Hepatocyte (in vitro differentiated cells): ENCODE results near the gene ADAMTSL1. TPM values are rescaled to one million over a fixed set of nuclear protein-coding genes. Genes with fewer than 3 reads are reported as not detected.

Experiments used
- DNase-seq: peaks from one replicate; pipeline ENCODE4 v3.0.0-alpha.2; 2016; ENCODE audit warnings: low spot score
- H2AFZ ChIP-seq: fragments of 200-600 bp; sonication (generic); 2 replicates; pipeline ENCODE4 v1.6.0; 2016; ENCODE audit warnings: antibody characterized with exemption, mild to moderate bottlenecking
- H3K27ac ChIP-seq: fragments of 200-600 bp; sonication (generic); 2 replicates; pipeline ENCODE4 v1.5.1; 2016; ENCODE audit warnings: mild to moderate bottlenecking
- H3K27me3 ChIP-seq: fragments of 200-600 bp; sonication (generic); 2 replicates; pipeline ENCODE4 v1.6.1; 2016
- H3K36me3 ChIP-seq: fragments of 200-600 bp; sonication (generic); replicated peaks from 2 replicates; pipeline ENCODE4 v1.5.1; 2016; ENCODE audit warnings: low read depth; ENCODE audit not compliant: insufficient read depth
- H3K4me1 ChIP-seq: fragments of 200-600 bp; sonication (generic); 2 replicates; pipeline ENCODE4 v1.5.1; 2016; ENCODE audit warnings: mild to moderate bottlenecking, moderate library complexity; ENCODE audit not compliant: insufficient read depth
- H3K4me2 ChIP-seq: fragments of 200-600 bp; sonication (generic); 2 replicates; pipeline ENCODE4 v1.6.0; 2016
- H3K4me3 ChIP-seq: fragments of 200-600 bp; sonication (generic); 2 replicates; pipeline ENCODE4 v1.5.1; 2016; ENCODE audit warnings: mild to moderate bottlenecking
- H3K79me2 ChIP-seq: fragments of 200-600 bp; sonication (generic); 2 replicates; pipeline ENCODE4 v1.6.0; 2017; ENCODE audit warnings: mild to moderate bottlenecking
- H3K9me2 ChIP-seq: fragments of 200-600 bp; sonication (generic); replicated peaks from 2 replicates; pipeline ENCODE4 v1.6.0; 2017; ENCODE audit warnings: mild to moderate bottlenecking; ENCODE audit not compliant: insufficient read depth
- H3K9me3 ChIP-seq: fragments of 200-600 bp; sonication (generic); 2 replicates; pipeline ENCODE4 v1.5.1; 2016; ENCODE audit warnings: low read depth, mild to moderate bottlenecking
- H4K20me1 ChIP-seq: fragments of 200-600 bp; sonication (generic); 2 replicates; pipeline ENCODE4 v1.6.0; 2016; ENCODE audit warnings: mild to moderate bottlenecking; ENCODE audit not compliant: insufficient read depth, poor library complexity, severe bottlenecking
- EZH2 ChIP-seq: fragments of 200-600 bp; sonication (generic); IDR thresholded peaks from 2 replicates; pipeline ENCODE4 v1.6.1; 2016; ENCODE audit warnings: antibody characterized with exemption, mild to moderate bottlenecking, borderline replicate concordance
- EZH2phosphoT487 ChIP-seq: fragments of 200-600 bp; sonication (generic); IDR thresholded peaks from one replicate; pipeline ENCODE4 v1.6.1; 2018; ENCODE audit warnings: antibody characterized with exemption, mild to moderate bottlenecking, low read depth, moderate library complexity; ENCODE audit not compliant: unreplicated experiment, severe bottlenecking
- WGBS: methylation state at CpG from one replicate; pipeline ENCODE4 v1.1.6; 2016; ENCODE audit warnings: low lambda C conversion rate; ENCODE audit errors: missing lambda C conversion rate; 5-methylcytosine and 5-hydroxymethylcytosine counted together
- polyA plus RNA-seq: library from polyadenylated mRNA; unstranded; fragments of >200 nt; fragmentation: Nextera tagmentation; extraction: Ambion mirVana; gene quantifications from 2 replicates; pipeline ENCODE4 v1.2.1, GENCODE V29; 2016
- total RNA-seq: library from RNA; depleted of rRNA; stranded (reverse); fragments of >200 nt; gene quantifications from 2 replicates; pipeline ENCODE4 v1.2.3, GENCODE V29; 2014
- TF ChIP-seq, protein P1 (sequence below): fragments of 200-600 bp; sonication (generic); IDR thresholded peaks from 2 replicates; pipeline ENCODE4 v1.5.1; 2016; ENCODE audit warnings: antibody characterized with exemption, mild to moderate bottlenecking; ENCODE audit not compliant: poor library complexity

The ADAMTSL1 gene
- total and polyA plus RNA-seq, 2 experiments from 2014 or later = 7.2 to 24.0 TPM

DNA sequence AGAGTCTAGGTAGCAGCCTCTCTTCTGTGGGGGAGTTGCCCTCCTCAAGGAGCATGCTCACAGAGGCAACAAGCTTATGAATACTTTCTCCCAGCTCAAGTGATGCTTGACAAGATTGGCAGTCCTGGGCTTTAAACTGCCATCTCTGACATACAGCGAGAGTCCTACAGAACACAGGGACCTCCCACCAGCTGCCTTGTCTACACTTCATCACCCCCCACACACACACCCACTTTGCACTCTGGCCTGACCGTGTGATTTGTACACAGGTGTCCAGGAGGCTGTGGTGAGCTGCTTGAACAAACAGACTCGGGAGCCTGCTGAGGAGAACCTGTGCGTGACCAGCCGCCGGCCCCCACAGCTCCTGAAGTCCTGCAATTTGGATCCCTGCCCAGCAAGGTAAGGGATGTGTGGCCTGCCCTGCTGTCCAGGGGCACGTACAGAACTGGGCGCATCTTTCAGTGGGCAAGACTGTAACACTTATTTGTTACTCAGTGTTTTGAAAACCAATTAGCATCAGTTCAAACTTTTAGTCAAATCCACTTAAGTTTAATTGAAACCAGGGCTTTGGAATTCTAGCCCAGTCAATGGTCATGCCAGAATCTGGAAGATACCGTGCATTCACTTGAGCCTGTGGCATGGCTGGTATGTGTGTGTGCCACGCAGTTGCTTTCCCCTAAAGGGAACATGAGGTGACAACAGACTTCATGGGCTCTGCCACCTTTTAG is 247.5 kb downstream of the ADAMTSL1 start:
- peak; percentile 20 for DNase-seq
- Histone ChIP-seq H2AFZ (no peak overlapping the region), H3K4me1 (no peaks in the 10 kb centered on the region), H3K27me3 (no peaks in the 10 kb centered on the region), H3K4me3 (no peak overlapping the region), H3K36me3 (no peaks in the 10 kb centered on the region), H3K4me2 (no peak overlapping the region), H4K20me1 (no peaks in the 10 kb centered on the region), H3K9me2 (no peaks in the 10 kb centered on the region), H3K9me3 (no peaks in the 10 kb centered on the region), H3K27ac (no peak overlapping the region), H3K79me2 (no peaks in the 10 kb centered on the region)
- TF ChIP-seq EZH2 = no peak
- TF ChIP-seq EZH2phosphoT487 = no peak
- TF ChIP-seq, protein P1, sequence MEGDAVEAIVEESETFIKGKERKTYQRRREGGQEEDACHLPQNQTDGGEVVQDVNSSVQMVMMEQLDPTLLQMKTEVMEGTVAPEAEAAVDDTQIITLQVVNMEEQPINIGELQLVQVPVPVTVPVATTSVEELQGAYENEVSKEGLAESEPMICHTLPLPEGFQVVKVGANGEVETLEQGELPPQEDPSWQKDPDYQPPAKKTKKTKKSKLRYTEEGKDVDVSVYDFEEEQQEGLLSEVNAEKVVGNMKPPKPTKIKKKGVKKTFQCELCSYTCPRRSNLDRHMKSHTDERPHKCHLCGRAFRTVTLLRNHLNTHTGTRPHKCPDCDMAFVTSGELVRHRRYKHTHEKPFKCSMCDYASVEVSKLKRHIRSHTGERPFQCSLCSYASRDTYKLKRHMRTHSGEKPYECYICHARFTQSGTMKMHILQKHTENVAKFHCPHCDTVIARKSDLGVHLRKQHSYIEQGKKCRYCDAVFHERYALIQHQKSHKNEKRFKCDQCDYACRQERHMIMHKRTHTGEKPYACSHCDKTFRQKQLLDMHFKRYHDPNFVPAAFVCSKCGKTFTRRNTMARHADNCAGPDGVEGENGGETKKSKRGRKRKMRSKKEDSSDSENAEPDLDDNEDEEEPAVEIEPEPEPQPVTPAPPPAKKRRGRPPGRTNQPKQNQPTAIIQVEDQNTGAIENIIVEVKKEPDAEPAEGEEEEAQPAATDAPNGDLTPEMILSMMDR = no peak
- 62% methylated on average over 10 of the region's 10 CpGs for WGBS

DNA sequence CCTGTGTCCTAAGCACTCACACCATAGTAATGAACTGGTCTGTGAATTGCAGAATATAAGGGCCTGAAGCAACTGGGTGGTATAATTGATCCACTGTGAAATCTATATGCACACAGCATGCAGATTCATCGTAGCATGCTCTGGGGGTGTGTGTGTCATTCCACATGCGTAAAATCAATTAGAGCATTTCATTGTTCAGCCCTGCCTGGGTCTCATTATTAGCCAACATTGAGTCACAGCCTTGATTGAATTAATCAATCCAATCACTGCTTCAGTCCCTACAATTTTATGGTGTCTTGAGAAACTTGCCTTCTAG is 248.0 kb downstream of the ADAMTSL1 start:
- Histone ChIP-seq H3K4me1 (no peaks in the 10 kb centered on the region), H3K79me2 (no peaks in the 10 kb centered on the region), H3K27me3 (no peaks in the 10 kb centered on the region), H3K36me3 (no peaks in the 10 kb centered on the region), H3K9me3 (no peaks in the 10 kb centered on the region), H2AFZ (no peak overlapping the region), H3K4me2 (no peak overlapping the region), H3K27ac (no peak overlapping the region), H3K9me2 (no peaks in the 10 kb centered on the region), H4K20me1 (no peaks in the 10 kb centered on the region), H3K4me3 (no peak overlapping the region)
- WGBS = 95% methylated on average over 2 of the region's 2 CpGs
- TF ChIP-seq, protein P1 = no peak
- TF ChIP-seq EZH2phosphoT487 = no peak
- no peak for TF ChIP-seq EZH2
- DNase-seq = no peak

DNA sequence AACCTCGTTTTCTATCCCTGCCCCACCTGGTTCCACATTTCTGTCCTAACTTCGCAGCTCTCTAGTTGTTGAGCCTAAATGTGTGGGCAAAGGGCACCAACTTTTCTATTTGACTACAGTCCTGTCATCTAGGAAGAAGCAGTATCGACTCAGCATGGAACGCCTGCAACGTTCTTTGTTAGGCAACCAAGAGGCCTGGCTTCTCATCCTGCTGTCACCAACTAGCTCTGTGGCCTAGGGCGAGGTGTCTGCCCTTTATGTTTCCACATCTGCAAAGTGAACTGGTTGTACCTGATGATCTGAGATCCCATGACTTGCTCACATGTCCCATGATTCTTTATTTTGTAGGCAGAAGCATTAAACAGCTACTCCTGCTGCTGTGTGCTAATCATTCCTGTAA is 248.9 kb downstream of the ADAMTSL1 start:
- no peaks in the 10 kb centered on the region for H3K79me2 ChIP-seq
- no peaks in the 10 kb centered on the region for H3K36me3 ChIP-seq
- H3K4me1 ChIP-seq = peaks cover 5% of the 10 kb centered on the region
- no peak overlapping the region for H3K4me2 ChIP-seq
- TF ChIP-seq EZH2phosphoT487 (no peak), EZH2 (no peak)
- TF ChIP-seq, protein P1 = no peak
- no peaks in the 10 kb centered on the region for H3K9me2 ChIP-seq
- H3K9me3 ChIP-seq = no peaks in the 10 kb centered on the region
- no peaks in the 10 kb centered on the region for H3K27me3 ChIP-seq
- no peak overlapping the region for H3K4me3 ChIP-seq
- no peak overlapping the region for H3K27ac ChIP-seq
- DNase-seq = no peak
- H2AFZ ChIP-seq = no peak overlapping the region
- 91% methylated on average over 6 of the region's 6 CpGs for WGBS
- no peaks in the 10 kb centered on the region for H4K20me1 ChIP-seq
